NCI-H2227 (cell line): ENCODE results near the gene BRD4.
"Not testable (repeated sequence)": the region's sequence is repeated elsewhere in the genome, so short reads cannot be mapped to it uniquely, and the experiment has no call there.

ENCODE experiments used
- DNase-seq: peaks from one replicate; lab custom pipeline; 2025; ENCODE audit not compliant: unreplicated experiment; lab: John Stamatoyannopoulos, UW

BRD4 gene

DNA sequence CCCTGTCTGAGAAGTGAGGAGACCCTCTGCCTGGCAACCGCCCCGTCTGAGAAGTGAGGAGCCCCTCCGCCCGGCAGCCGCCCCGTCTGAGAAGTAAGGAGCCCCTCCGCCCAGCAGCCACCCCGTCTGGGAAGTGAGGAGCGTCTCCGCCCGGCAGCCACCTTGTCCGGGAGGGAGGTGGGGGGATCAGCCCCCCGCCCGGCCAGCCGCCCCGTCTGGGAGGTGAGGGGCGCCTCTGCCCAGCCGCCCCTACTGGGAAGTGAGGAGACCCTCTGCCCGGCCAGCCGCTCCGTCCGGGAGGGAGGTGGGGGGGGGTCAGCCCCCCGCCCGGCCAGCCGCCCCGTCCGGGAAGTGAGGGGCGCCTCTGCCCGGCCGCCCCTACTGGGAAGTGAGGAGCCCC, 30.7 kb upstream of the BRD4 start:
- DNase-seq, result not testable (repeated sequence)

DNA sequence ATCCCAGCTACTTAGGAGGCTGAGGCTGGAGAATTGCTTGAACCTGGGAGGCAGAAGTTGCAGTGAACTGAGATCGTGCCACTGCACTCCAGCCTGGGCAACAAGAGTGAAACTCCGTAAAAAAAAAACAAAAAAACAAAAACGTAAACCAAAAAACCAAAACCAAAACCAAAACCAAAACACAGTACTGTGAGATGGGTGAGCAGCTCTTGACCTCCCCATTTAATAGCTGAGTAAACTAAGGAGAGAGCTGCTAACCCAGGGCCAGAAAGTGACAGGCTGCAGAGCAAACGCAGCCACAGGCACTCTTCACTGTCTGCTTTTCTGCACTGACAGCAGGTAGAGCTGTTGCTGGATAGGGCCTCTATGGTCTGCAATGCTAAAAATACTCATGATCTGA, 27.7 kb upstream of the BRD4 start:
- DNase-seq, result not testable (repeated sequence)

DNA sequence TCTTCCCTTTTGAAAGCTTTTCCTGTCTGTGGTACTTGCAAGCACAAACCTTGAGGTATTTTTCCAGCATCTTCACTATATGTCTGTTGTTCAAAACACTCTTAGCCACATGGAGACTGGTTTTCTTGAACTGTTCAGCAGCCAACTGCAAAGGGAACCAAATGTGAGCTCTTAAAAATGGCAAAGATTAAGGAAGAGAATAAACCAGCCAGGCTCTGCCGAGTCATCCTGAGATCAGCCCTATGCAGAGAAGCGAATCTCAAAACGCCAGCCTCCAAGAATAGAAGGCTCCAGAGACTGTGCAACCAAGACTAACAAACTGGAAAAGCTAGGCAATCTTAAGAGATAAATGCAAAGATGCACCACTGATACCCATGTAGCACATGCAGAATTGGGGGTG, 26.6 kb upstream of the BRD4 start:
- no peak for DNase-seq

DNA sequence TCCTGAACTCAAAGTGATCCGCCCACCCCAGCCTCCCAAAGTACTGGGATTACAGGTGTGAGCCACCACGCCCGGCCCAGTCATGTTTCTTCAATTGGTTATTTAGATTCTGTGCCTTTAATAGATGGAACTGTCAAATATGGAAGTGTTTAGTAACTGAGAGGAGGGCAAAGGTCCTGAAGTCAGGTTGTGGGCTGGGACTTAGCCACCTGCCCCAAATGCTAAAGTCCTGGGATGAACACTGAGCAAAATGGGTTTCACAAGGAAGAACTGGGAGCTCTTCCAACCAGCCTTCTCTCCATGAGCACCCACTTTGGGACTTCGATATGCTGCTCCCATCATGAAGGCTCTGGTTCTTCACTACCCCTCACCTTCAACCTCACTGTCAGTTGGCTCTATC, 25.6 kb upstream of the BRD4 start:
- DNase-seq, result no peak

DNA sequence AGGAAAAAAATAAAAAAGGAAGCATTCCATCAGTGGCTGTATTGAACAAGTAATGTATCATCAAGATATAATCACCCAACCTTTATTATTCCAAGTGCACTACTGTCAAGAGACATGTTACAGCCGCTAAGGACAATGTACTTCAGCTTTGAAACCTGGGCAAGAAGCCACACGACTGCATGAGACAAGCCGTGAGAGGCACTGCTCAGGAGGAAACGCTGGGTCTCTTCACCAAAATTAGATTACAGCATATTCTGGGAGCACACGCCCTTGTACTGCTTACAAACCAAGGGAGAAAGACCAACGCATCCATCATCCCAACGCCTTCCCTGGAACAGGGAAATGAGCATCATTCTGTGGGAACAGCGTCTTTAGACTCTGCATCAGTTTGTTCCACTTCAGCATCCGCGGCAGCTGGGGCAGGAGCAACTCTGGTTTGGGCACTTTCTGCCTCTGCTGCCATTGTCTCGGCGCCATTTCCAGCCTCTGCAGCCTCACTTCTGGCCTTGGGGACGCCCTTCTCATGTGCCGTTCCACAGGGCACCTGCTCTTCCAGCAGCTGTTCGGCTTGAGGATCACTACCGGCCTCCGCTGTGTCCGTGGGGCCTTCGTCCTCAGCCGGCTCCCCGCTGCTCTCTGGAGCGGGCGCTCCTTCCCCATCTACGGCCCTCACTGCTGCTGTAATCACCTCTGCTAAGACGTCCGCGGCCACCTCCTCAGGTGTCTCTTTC, 22.4 kb upstream of the BRD4 start:
- DNase-seq, result no peak

DNA sequence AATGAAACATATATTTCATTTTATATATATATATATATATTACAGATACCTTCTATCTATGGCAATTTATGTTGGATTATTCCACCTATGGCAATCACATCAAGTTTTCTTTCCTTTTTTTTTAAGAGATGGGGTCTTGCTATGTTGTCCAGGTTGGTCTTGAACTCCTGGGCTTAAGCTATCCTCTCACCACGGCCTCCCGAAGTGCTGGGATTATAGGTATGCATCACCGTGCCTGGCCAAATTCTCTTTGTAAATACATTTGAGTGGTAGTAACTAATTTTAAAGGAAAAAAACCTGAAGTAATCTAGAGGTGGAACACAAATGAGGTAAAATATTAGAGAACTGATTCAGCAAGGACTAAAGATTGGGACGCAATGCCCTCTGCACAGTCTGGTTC, 21.6 kb upstream of the BRD4 start:
- DNase-seq, result no peak

DNA sequence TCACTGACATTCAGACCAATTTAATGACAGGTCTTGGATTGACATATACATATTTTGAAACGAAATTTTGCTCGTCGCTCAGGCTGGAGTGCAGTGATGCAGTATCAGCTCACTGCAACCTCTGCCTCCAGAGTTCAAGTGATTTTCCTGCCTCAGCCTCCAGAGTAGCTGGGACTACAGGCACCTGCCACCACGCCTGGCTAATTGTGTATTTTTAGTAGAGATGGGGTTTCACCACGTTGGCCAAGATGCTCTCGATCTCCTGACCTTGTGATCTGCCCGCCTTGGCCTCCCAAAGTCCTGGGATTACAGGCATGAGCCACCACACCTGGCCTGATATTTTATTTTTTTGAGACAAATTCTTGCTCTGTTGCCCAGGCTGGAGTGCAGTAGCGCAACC, 20.2 kb upstream of the BRD4 start:
- DNase-seq, result not testable (repeated sequence)

DNA sequence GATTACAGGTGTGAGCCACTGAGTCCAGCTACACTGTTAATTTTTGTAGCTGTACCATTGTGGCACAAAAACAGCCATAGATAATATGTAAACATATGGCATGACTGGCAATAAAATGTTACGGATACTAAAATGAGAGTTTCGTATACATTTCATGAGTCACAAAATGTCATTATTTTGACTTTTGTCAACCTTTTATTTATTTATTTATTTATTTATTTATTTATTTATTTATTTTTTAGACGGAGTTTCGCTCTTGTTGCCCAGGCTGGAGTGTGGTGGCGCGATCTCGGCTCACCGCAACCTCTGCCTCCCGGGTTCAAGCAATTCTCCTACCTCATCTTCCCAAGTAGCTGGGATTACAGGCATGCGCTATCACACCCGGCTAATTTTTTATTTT, 9.0 kb upstream of the BRD4 start:
- DNase-seq, result not testable (repeated sequence)

DNA sequence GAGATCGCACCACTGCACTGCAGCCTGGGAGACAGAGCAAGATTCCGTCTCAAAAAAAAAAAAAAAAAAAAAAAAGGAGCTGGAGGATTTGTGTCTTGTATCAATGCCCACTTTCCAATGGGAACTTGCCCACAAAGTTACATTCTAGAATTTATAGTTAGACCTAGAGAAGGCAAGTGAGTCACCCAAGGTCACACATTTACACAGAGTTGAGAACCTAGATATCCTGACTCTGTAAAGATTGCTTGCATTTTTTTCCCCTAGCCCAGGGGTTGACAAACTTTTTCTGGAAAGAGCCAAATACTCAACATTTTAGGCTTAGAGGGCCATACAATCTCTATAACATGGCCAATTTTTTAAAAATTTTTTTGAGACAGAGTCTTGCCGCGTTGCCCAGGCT, 7.7 kb upstream of the BRD4 start:
- no peak for DNase-seq

DNA sequence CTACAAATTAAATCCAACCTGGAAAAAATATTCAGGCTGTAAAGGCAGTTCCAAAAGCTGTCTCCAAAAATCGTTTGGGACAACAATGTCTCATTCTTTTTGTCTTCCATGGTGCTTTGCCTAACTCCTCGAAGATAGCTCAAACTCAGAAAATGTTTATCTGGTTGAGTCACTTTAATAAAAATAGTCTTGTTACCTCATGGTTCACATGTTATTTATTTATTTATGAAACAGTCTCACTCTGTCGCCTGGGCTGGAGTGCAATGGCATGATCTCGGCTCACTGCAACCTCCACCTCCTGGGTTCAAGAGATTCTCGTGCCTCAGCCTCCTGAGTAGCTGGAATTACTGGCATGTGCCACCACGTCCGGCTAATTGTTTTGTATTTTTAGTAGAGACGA, 4.9 kb upstream of the BRD4 start:
- no peak for DNase-seq

DNA sequence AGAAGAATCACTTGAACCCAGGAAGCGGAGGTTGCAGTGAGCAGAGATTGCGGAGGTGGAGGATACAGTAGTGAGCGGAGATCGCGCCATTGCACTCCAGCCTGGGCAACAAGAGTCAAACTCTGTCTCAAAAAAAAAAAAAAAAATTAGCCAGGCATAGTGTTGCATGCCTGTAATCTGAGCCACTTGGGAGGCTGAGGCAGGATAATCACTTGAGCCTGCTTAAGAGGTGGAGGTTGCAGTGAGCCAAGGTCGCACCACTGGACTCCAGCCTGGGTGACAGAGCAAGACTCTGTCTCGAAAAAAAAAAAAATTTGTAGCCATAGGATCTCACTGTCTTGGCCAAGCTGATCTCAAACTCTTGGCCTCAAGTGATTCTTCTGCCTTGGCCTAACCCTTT, 3.7 kb upstream of the BRD4 start:
- DNase-seq, result not testable (repeated sequence)

DNA sequence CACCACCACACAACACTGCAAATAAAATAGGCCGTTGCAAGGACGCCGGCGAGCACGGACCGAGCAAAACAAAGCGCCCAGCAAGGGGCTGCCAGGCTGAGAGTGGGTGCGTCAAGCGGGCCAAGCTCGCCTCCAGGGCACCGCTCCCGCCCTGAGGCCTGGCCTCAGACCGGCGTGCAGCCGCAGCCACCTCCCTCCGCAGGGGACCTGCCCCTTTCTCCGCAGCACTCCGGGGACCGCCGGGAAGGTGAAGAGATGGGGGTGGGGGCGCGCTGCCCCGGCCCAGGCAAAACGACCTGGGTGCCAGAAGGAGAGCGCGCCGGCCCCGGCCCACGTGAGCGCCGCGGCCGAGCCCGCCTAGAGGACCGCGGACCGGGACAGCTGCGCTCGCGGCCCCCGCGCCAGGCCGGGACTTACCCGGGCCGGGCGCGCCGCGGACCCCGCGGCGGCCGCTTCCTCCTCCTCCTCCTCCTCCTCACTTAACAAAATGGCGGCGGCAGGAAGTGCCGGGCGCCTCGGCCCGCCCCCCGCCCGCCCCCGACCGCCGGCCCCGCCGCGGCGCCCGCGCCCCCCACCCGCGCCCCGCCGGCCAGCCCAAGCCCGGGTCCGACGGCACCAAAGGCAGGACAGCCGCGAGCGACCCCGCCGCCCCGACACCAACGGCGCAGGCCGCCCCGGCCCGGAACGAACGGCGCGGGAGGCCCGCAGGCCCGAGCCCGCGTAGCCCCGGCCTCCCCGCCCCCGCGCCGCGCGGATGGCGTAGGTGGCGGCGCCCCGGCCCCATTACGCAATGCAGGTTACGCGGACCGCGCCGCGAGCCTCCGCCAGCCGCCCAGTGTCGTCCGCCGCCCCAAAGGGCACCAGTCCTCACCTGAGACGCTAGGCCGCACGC, 674 bp downstream of the BRD4 start:
- DNase-seq, result peak; percentile 46

DNA sequence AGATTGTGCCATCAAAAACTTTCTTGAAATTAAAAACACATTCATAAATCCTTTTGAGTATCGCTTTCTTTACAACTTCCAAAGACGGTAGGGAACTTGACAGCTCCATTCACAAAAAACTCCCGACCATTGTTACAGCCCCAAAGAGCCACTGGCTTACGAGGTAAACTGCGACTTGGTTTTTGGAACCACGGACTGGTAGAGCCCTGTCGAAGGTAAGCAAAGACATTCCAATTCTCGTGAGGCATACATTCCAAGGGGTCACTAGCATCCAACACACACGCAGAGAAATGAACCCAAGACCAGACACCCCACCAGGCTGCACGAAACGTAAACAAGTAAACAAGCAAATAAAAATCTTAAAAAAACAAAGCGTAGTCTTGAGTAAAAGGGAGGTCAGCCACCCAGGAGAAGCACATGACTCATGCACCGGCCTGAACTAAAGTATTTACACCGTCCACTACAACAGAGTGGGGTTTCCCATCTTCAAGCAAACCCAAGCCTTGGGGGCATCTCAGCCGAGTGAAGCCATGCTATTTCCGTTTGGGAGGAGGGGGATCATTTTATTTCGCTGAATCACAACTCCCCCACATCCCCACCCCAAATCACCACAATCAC, 1.4 kb downstream of the BRD4 start:
- no peak for DNase-seq

DNA sequence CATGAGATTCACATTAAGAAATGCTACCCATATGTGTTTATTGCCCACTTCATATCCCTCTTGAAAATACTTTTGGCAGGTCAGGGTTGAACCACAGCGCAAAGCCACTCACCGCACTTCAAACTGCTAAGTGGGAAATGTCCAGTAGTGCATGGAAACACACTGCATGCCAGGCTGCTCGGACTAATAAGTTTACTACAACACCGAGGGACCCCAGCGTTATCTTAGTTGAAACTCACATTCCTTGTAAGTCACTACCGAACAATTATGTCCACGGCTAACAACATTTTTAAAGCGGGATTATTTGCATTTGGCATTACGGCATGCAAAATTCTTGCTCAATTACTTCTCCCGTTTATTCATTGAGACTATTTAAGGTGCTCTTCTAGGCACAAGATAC, 4.0 kb downstream of the BRD4 start:
- DNase-seq, result no peak

DNA sequence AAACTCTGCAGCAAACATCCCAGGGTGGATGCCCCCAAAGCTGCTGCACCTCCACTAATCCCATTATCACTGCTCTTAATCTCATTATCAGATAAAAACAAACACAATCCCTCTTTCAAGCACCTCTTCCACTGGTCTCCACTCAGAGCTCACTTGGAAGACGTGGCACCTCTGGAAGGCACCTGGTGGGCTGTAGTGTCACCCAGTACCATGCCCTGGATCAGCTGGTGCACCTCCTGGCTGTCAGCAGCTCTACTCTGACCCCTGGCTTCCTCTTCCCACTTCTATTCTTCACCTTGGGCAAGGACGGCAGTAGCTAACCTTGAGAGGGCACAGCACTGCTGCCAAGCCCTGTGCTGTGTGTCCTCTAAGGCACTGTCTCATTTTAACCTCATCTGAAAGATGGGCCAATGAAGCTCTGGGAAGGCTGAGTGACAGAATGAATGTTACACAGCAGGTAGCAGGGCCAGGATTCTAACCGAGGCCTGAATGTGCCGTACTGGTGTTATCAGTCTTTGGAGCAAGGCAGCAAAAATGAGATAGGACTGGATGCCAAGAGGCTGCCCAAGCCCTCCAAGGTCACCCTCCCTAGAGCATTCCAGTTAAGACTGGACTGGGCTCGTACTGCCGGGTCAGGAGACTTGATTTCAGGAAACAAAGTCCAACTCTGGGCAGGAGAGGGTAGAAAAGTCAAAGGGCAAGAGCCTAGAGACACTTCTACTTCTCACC, 7.4 kb downstream of the BRD4 start:
- DNase-seq, result no peak

DNA sequence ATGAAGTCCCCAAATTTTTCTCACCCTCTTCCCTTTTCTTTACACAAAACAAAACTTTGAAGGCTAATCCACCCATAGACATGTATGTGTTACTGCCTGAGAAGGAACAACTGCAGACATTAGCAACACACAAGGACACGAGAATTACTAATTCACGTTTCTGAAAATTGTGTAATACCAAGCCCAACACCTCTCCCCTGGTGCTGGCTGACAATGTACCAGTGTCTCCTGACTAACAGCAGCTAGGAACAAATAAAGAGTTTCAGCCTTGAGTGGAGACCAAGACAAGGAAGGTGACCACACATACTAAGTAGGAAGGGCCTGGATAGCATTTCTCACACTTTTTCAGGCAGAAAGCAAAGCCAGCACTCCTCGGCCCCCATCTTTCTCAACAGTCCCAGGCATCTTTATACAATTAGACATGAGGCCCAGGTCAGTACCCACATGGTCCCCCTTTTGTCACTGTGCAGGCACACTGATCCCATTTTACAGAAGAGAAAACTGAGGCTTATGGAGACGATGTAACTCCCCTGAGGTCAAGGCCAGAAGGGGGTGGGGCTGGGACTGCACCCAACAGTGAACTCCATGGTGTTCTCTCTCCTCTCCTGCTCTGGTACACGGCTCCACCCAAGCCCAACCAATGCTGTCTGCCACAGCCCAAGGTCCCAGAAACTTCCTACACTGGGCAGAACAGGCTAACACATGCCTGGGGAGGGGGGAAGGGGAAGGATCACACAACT, 8.7 kb downstream of the BRD4 start:
- no peak for DNase-seq

DNA sequence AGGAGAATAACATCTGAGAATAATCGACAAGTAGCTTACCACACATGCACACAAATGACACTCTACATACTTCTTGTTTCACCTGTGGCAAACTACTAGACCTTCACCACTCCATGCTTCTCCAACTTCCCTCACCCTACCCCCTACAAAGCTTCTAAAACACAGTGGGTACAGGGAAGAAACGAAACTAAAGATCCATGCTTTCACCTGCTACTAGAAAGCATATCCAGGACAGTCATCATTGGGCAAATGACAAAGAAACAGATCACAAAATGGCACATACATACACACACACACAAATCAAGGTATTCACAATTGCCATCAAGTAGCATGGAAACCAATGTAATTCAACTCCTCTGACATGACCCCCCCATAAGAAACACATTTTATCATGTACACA, 10.6 kb downstream of the BRD4 start:
- DNase-seq, result no peak

DNA sequence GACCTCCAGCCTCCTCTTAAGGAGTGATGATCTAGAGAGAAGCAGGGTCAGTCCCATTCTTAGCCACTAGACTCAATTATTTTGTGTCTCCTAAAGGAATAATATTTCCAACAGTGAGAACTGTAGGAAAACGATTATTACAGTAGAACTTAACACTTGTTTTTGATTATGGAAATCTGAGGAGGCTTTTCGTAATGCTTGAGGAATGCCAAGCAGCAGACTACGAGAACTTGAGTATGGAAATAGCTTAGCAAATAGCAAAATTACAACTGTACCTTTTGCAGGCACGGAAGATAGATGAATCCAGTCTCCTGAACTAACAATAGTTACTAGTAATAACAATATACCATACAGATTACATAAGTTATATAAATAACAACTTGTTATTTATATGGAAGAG, 12.2 kb downstream of the BRD4 start:
- no peak for DNase-seq

DNA sequence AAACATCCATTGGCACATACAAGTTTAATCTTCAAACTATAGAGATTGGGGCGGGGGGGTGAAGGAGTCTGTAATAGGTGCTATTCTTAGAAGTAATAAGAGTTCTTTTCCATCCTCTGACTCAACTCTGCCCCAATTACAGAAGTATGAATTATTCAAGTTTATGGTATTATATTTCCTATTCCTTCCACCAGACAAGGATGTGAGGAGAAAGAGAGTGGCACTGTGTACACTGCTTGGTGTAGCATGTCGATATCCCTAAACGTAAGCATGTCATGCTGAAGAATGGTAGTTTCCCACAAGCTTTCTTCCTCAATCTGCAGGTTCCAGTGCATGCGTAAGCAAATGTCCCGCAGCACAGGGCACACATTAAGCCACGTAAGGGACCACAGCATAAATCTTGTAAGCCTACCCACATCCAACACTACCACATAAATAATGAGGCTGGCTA, 14.1 kb downstream of the BRD4 start:
- DNase-seq, result no peak

DNA sequence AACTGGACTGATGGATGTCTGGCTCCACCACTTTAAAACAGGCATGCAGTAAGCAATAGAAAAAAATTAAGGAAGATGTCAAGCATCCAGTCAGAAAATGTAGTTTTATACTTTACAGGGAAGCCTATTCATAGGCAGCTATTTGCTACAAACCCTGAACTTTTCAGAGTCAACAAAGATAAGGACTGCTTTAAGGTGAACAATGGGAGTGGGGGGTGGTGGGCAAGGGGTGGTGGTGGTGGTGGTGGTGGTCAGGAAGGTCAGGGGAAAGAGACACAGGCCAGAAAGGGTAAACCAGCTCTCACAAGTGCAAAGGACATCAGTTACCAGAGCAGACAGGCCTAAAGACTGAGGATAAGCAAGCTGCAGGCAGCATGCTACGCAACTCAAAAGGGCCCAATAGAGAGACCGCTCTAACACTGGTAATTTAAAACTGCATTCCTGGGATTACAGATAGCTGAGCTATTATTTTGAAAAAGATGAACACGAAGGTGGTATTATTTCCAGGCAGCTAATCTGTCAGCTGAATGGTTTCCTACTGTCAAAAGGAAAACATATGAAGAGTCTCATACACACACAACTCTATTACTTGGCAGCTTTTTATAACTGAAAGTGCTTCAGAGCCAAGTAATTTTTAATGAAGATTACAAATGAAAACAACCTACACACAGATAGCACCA, 14.8 kb downstream of the BRD4 start:
- DNase-seq, result no peak
